NOMO-1 treated with dmso at 0.1 percent for 144 hours (cell line): ENCODE data around the gene RAP1B.
"Not testable (repeated sequence)": the region's sequence is repeated elsewhere in the genome, so short reads cannot be mapped to it uniquely, and the experiment has no call there.

Experiments
- DNase-seq: peaks from one replicate; lab custom pipeline; 2025; ENCODE audit not compliant: unreplicated experiment; lab: John Stamatoyannopoulos, UW

The RAP1B gene

DNA sequence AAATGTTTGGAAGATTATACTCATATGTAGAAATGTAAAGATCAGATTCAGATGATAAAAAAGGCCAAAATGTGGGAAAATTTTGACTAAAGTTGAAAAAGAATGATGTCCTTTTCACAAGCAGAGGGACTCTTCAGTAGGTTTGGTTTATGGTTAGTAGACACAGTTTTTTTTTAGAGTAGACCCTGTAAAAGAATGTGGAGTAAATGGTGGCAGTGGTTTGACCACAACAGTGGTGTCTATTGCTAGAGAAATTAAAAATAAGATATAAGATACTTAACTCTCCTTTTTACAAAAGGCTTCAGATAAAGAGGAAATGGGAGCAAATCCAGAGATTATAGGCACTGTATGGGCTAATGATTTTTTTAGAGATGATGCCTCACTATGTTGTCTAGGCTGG, 21.8 kb downstream of the RAP1B start:
- DNase-seq, result no peak

- DNase-seq, result no peak
Observed at GRCh38 chr12:68633614-68634558, 23.2 kb downstream of the RAP1B start.

- no peak for DNase-seq
Observed at GRCh38 chr12:68636268-68636667, 25.6 kb downstream of the RAP1B start.

DNA sequence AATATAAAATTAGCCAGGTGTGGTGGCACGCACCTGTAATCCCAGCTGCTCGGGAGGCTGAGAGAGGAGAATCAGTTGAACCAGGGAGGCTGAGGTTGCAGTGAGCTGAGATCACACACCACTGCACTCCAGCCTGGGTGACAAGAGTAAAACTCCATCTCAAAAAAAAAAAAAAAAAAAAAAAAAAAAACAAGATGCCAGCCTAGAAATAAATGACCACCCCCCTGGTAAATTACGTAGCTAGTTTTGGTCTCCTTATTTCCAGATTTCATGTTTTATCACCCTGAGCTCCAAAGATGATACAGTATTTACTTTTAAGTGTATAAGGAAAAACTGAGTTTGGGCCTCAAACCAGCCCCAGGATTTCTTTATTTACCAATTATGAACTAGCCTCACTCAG, 26.7 kb downstream of the RAP1B start:
- not testable (repeated sequence) for DNase-seq

DNA sequence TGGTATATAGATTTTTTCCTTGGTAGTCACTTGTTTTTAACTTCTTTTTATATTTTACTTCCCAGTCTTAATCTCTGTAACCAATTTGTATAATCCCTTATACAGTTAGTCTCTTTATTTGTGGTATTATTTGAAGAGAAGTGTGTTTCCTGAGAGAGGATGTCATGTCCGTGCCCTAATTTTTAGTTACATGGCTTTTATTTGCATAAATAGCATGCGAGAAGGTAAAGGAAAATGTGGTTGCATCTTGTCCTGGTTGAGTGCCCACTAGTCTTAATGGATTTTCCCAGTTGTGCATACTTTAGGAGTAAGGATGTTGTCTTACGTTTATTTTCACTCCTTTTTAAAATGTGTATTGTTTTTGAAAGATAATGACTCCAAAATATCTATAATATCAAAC, 27.5 kb downstream of the RAP1B start:
- DNase-seq, result no peak

GRCh38 chr12:68638721-68639395, 28.2 kb downstream of the RAP1B start:
- no peak for DNase-seq

- no peak for DNase-seq
Observed at GRCh38 chr12:68639396-68639767, 28.7 kb downstream of the RAP1B start.

GRCh38 chr12:68641138-68641537, 30.4 kb downstream of the RAP1B start:
- DNase-seq, result no peak

DNA sequence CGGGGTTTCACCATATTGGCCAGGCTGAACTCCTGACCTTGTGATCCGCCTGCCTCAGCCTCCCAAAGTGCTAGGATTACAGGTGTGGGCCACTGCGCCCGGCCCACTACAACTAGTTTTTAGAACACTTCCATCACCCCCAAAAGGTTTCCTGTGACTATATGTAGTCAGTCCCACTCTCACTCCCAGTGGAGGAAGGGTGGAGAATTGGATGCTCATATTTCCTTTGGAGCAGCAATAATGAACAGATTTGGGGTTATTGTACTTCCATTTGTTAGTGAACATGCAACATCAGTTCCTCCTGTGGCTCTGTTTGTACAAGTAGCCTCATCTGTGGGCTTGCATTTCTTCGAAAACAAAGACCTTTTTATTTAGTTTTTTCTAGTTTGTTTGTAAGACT, 35.8 kb downstream of the RAP1B start:
- DNase-seq, result no peak

- DNase-seq, result no peak
Observed at GRCh38 chr12:68647507-68647906, 36.8 kb downstream of the RAP1B start.

DNA sequence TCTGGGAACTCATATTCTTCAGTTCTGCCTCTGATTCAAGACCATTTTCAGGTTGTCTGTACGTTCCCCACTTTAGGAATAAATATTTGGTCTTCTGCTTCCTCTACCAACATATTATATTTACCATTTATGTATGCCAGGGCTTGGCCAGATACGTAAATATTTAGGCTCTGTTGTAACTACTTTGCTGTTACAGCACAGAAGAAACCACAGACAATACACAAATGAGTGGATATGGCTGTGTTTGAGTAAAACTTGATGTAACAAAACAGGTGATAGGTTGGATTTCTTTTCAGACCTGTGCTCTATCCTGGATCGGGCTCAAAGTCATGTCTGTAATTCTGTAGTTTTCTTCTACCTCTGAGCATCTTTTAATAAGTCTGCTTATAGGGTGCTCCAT, 37.5 kb downstream of the RAP1B start:
- no peak for DNase-seq

- no peak for DNase-seq
Observed at GRCh38 chr12:68665016-68665569, 54.4 kb downstream of the RAP1B start.

DNA sequence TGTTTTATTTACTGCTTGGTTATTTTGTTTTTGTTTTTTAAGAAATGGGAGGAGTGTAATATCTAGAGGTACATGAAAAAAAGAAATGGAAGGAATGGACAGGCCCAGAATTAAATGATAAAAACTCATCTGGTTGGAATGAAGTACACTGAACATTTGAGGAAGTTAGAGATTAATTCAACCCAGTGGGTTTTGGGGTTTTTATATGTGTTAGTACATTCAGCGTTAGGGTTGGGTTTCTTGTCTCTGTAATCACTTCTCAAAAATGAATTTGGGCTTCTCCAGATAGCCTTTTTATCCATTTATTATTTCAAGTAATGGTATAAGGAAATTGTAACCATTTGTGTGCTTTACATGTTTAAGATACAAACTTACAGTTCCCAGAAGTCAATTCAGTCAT, 56.6 kb downstream of the RAP1B start:
- no peak for DNase-seq

GRCh38 chr12:68667896-68668295, 57.2 kb downstream of the RAP1B start:
- no peak for DNase-seq

GRCh38 chr12:68671179-68671578, 60.5 kb downstream of the RAP1B start:
- DNase-seq, result no peak

DNA sequence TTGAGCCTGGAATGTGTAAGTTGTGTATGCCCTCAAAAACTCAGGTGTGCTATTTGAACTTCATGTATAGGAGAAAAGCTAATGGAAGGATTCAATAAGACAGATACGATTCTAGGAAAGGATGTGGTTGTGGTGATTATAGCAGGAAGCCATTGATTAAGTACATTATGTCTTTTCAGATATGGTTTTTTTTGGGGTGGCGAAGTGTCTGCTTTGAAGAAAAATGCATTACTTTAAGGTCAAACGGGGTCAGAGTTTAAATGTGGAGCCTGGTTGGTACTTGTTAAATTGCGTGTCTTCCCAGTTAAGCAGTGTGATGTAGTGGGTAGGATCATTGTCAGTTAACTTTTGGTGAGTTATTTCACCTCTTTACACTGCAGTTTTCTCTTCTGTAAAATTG, 63.1 kb downstream of the RAP1B start:
- DNase-seq, result no peak

DNA sequence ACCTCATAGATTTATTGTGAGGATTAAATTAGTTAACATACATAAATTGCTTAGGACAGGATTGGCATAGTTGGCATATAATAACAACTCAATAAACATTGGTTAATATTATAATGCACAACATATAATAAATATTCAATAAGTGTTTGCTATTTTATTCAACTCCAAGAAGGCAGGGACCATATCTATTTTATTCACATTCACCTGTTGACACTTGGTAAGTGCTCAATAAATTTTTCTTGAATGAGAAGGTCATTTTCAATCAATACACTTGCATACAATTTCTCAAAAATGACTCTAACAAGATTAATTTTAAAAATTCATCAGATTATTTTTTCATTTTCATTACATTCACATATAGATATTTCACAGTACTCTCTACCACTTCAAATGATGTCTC, 63.7 kb downstream of the RAP1B start:
- no peak for DNase-seq

DNA sequence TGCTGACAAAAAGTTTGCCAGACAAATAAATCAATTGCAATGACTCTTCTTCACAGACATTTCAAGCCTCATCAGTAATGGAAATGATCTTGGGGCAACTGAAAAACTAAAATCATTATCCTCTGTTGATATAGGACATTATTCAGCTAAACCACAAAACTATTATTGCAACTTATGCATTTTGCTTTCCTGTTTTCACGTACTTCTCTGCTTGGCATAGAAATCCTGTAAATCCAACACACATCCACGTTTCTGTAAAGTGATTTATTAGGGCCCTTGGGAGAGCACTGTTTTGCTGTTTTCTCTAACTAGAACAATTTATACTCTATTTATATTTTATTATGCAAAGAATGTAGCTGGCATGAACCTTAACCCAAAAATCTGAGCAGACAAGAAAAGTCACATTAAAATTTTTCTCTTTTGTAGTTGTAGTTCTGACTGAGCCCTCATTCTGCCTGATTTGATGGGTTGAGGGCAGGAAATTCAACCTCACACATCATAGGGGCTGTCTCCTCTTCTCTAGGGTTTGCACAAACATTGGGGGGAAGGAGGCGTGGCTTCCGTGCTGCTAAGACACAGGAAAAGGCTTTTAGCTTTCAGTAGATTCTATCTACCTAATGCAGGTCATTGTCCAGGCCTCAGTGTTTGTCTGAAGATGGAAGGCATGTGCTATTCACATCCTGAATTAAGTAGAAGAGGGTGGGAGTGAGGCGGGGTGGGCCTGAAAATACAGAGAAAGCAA, 64.6 kb downstream of the RAP1B start:
- DNase-seq, result no peak

DNA sequence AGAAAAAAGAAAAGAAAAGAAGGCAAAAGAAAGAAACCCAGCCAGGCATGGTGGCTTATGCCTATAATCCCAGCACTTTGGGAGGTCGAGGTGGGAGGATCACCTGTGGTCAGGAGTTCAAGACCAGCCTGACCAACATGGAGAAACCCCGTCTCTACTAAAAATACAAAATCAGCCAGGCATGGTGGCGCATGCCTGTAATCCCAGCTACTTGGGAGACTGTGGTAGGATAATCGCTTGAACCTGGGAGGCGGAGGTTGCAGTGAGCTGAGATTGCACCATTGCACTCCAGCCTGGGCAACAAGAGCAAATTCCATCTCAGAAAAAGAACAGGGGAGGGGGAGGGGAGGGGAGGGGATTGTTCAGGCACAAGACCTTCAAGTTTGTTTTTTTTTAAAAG, 66.2 kb downstream of the RAP1B start:
- not testable (repeated sequence) for DNase-seq

DNA sequence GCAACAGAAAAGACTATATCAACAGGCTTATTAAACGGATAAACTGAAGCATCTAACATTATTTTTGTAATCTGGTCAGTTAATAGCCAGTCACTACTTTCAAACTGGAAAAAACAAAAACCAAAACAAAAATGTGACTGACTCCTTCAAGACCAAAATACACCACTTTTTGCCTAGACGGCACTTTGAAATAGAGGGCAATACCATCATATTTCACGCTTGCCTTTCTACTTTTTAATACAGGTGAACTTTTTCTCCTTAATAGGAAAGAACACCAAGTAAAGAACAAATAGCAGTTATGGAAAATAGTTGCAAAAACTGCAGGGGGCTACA, 75.5 kb downstream of the RAP1B start:
- no peak for DNase-seq
